K562 (cell line): ENCODE results near the gene IZUMO4. TPM values are rescaled to one million over a fixed set of nuclear protein-coding genes. Genes with fewer than 3 reads are reported as not detected.

ENCODE experiments used
- ATAC-seq: fragments of 200-7000 bp; cut with Tn5 transposase; 3 replicates; pipeline ENCODE4 v1.9.1; 2020; ENCODE audit warnings: moderate library complexity
- BruUV-seq: library from RNA; stranded (reverse); fragments of 400-500 nt; replicated peaks from 2 replicates; lab custom pipeline; 2021; lab: Mats Ljungman, UMichigan
- CTCF ChIA-PET: fragments of 300-600 bp; formaldehyde crosslinking; extraction: SDS; loops from one replicate; lab custom pipeline; 2021; ENCODE audit warnings: low intra/inter-chr PET ratio; lab: Yijun Ruan, JAX
- POLR2A ChIA-PET: fragments of 300-600, 350-650 bp; sonication (Branson Sonifier 250); formaldehyde crosslinking; extraction: SDS; loops from one replicate; lab custom pipeline; 2021; ENCODE audit warnings: antibody characterized with exemption, inconsistent platforms; lab: Yijun Ruan, JAX
- DNase-seq, 4 experiments: peaks; one replicate each; pipeline versions ENCODE4 v3.0.0 to v3.0.0-alpha.2; 2011 to 2018; ENCODE audit warnings: low spot score in 3 of 4, mixed read lengths in 3 of 4; ENCODE audit errors: extremely low read depth in 1 of 4
- FAIRE-seq: peaks from 2 replicates; lab custom pipeline; 2011; peaks lifted over from hg19 to GRCh38; lab: Jason Lieb, UNC
- H2AFZ ChIP-seq: 2 replicates; pipeline ENCODE4 v1.6.0; 2011; ENCODE audit warnings: low read depth, low read length, control low read depth, inconsistent platforms
- H3K27ac ChIP-seq: fragments of 200-600 bp; 3 replicates; pipeline ENCODE4 v1.8.0; 2011; ENCODE audit warnings: low read depth, mild to moderate bottlenecking, control low read depth, inconsistent platforms, low read length, moderate library complexity, mixed read lengths; ENCODE audit errors: extremely low read depth
- H3K27me3 ChIP-seq, 2 experiments: fragments of 300-600 bp in 1 of 2; 2 replicates in 1 of 2; 3 replicates in 1 of 2; pipeline versions ENCODE4 v1.6.0 to v1.8.0; 2011; ENCODE audit warnings: inconsistent platforms in 2 of 2, low read length in 2 of 2, mild to moderate bottlenecking in 1 of 2, mixed read lengths in 1 of 2, moderate library complexity in 1 of 2; ENCODE audit not compliant: control insufficient read depth in 2 of 2, insufficient read depth in 2 of 2
- H3K36me3 ChIP-seq: fragments of 300-600 bp; 3 replicates; pipeline ENCODE4 v1.8.0; 2011; ENCODE audit warnings: mild to moderate bottlenecking, low read length, inconsistent platforms; ENCODE audit not compliant: control insufficient read depth, insufficient read depth
- H3K4me1 ChIP-seq, 2 experiments: fragments of 200-600 bp in 1 of 2; replicated peaks in 1 of 2; 2 replicates in 1 of 2; 3 replicates in 1 of 2; pipeline versions ENCODE4 v1.5.1 to v1.8.0; 2011; ENCODE audit warnings: inconsistent platforms in 2 of 2, low read length in 2 of 2, mild to moderate bottlenecking in 1 of 2, mixed read lengths in 1 of 2, moderate library complexity in 1 of 2; ENCODE audit not compliant: control insufficient read depth in 2 of 2, insufficient read depth in 2 of 2
- H3K4me2 ChIP-seq: 2 replicates; pipeline ENCODE4 v1.6.1; 2011; ENCODE audit warnings: low read length, control low read depth, inconsistent platforms, mixed read lengths; ENCODE audit not compliant: insufficient read depth
- H3K4me3 ChIP-seq: fragments of 200-600 bp; sonication (generic), shearing (Covaris generic); 2 replicates; pipeline ENCODE4 v1.5.1; 2016; ENCODE audit warnings: control low read depth, inconsistent platforms
- H3K79me2 ChIP-seq: fragments of 200-600 bp; 3 replicates; pipeline ENCODE4 v1.8.0; 2011; ENCODE audit warnings: low read length, inconsistent platforms; ENCODE audit not compliant: control insufficient read depth, insufficient read depth
- H3K9ac ChIP-seq, 2 experiments: 2 replicates each; pipeline versions ENCODE4 v1.6.0 to v1.6.1; 2011; ENCODE audit warnings: low read depth in 2 of 2, low read length in 2 of 2, control low read depth in 1 of 2, inconsistent platforms in 1 of 2, mild to moderate bottlenecking in 1 of 2, mixed read lengths in 1 of 2; ENCODE audit not compliant: insufficient read depth in 1 of 2
- H3K9me1 ChIP-seq: one replicate; pipeline ENCODE4 v1.6.0; 2011; ENCODE audit warnings: inconsistent platforms, mild to moderate bottlenecking, low read length, moderate library complexity; ENCODE audit not compliant: control insufficient read depth, insufficient read depth
- H3K9me3 ChIP-seq: replicated peaks from 2 replicates; pipeline ENCODE4 v1.5.1; 2011; ENCODE audit warnings: low read depth, low read length, inconsistent platforms; ENCODE audit not compliant: control insufficient read depth, insufficient read depth
- H4K20me1 ChIP-seq: replicated peaks from 2 replicates; pipeline ENCODE4 v1.6.1; 2011; ENCODE audit warnings: low read length, inconsistent platforms, mixed read lengths; ENCODE audit not compliant: control insufficient read depth, insufficient read depth
- CREB5 ChIP-seq: fragments of 250-450 bp; sonication (Bioruptor Pico); IDR thresholded peaks from 2 replicates; pipeline ENCODE4 v1.5.0; 2020; ENCODE audit warnings: mild to moderate bottlenecking
- E2F4 ChIP-seq: sonication (generic); formaldehyde crosslinking; IDR thresholded peaks from 2 replicates; pipeline ENCODE4 v1.8.0; 2022; ENCODE audit warnings: mild to moderate bottlenecking, low read depth, missing genetic modification reagents
- E2F6 ChIP-seq, 2 experiments: IDR thresholded peaks; 2 replicates each; pipeline ENCODE4 v1.6.1; 2011; ENCODE audit warnings: borderline replicate concordance in 1 of 2, control low read depth in 1 of 2, low read depth in 1 of 2, low read length in 1 of 2, mild to moderate bottlenecking in 1 of 2, mixed read lengths in 1 of 2, moderate library complexity in 1 of 2; ENCODE audit not compliant: insufficient read depth in 1 of 2, insufficient read length in 1 of 2, poor library complexity in 1 of 2, severe bottlenecking in 1 of 2; ENCODE audit errors: extremely low read depth in 1 of 2
- MEF2D ChIP-seq: conservative IDR thresholded peaks from 2 replicates; pipeline ENCODE4 v1.6.1; 2016; ENCODE audit warnings: low read depth, missing genetic modification characterization, missing compliant biosample characterization
- NFXL1 ChIP-seq: fragments of 450-650 bp; formaldehyde crosslinking; IDR thresholded peaks from 2 replicates; pipeline ENCODE4 v1.4.0; 2021; ENCODE audit warnings: mild to moderate bottlenecking
- TAL1 ChIP-seq: fragments of 450-650 bp; IDR thresholded peaks from 2 replicates; pipeline ENCODE4 v1.6.1; 2016; ENCODE audit warnings: mild to moderate bottlenecking
- ZBTB33 ChIP-seq: sonication (generic); formaldehyde crosslinking; IDR thresholded peaks from 2 replicates; pipeline ENCODE4 v1.8.1; 2023; ENCODE audit warnings: mild to moderate bottlenecking, missing genetic modification reagents
- ZNF398 ChIP-seq: fragments of 250-450 bp; sonication (Bioruptor Pico); IDR thresholded peaks from 2 replicates; pipeline ENCODE4 v1.8.0; 2021; ENCODE audit warnings: moderate library complexity, mild to moderate bottlenecking, inconsistent platforms
- WGBS: fragments of 100-300 bp; shearing (Covaris generic); methylation state at CpG from one replicate; pipeline ENCODE4 v1.1.6; 2016; ENCODE audit warnings: low coverage, mixed read lengths; ENCODE audit not compliant: insufficient coverage; ENCODE audit errors: missing lambda C conversion rate; 5-methylcytosine and 5-hydroxymethylcytosine counted together
- in situ Hi-C: fragments of 300-500 bp; cut with MboI; formaldehyde crosslinking; loops from 4 replicates; pipeline ENCODE4 v1.15.0; 2018; ENCODE audit warnings: inconsistent platforms, mixed read lengths
- intact Hi-C: fragments of 100-400 bp; cut with micrococcal nuclease; formaldehyde crosslinking; loops from 2 replicates; pipeline ENCODE4 v1.14.2; 2022
- polyA plus RNA-seq, 8 experiments: library from polyadenylated mRNA; depleted of rRNA in 4 of 8; stranded (reverse) in 5 of 8; unstranded in 3 of 8; fragments of >200 nt; fragmentation: Nextera tagmentation in 2 of 8; fragmentation: Illumina TruSeq in 1 of 8; extraction: Ambion mirVana in 2 of 8; extraction: Trizol in 1 of 8; gene quantifications; 2 replicates each; pipeline versions ENCODE4 v1.2.1 to v1.2.3, GENCODE V29; 2011 to 2014; ENCODE audit warnings: inconsistent platforms in 1 of 8, missing spikeins in 1 of 8
- total RNA-seq, 7 experiments: library from RNA; depleted of rRNA in 6 of 7; stranded (reverse); fragments of >200 nt in 6 of 7; fragmentation: Illumina TruSeq in 2 of 7; extraction: Trizol in 2 of 7; gene quantifications; 2 replicates each; pipeline versions ENCODE4 v1.2.1 to v1.2.3, GENCODE V29; 2011 to 2021; ENCODE audit warnings: low replicate concordance in 1 of 7

IZUMO4 gene
- total and polyA plus RNA-seq, 9 of the 15 experiments (the other 6 are each of a cell fraction or from before 2014, with no cell fraction given) = 0.07 to 3.9 (median 1.2) TPM

- intact Hi-C loops (no loop called here), in situ Hi-C loops (no loop called here)
- no peak overlapping the region for H3K27ac ChIP-seq
- H3K27me3 ChIP-seq = no peaks in the 10 kb centered on the region
- H3K4me3 ChIP-seq = no peak overlapping the region
- peaks cover 90% of the 10 kb centered on the region; the same call in 2 of the 3 replicates for H3K36me3 ChIP-seq
- ATAC-seq = no peak
- 89% methylated on average over 18 of the region's 19 CpGs for WGBS
- no peaks in the 10 kb centered on the region; the same call in 1 of the 3 replicates for H3K79me2 ChIP-seq
- H3K9me3 ChIP-seq = no peaks in the 10 kb centered on the region
- H3K9me1 ChIP-seq = no peaks in the 10 kb centered on the region
- H3K9ac ChIP-seq = no peak overlapping the region
- H3K4me1 ChIP-seq = peaks cover 0 to 18% of the 10 kb centered on the region in 2 experiments; a peak in 1 of 5 replicates
- FAIRE-seq = no peak
- DNase-seq = no peak
- no TSS peak for BruUV-seq
- no peak overlapping the region for H3K4me2 ChIP-seq
- no peak overlapping the region for H2AFZ ChIP-seq
- no peaks in the 10 kb centered on the region; the same call in 1 of the 2 replicates for H4K20me1 ChIP-seq
- POLR2A ChIA-PET = no interaction called here
- CTCF ChIA-PET = no interaction called here
- TF ChIP-seq NFXL1 (CRISPR knock-in tag) = no peak
- TF ChIP-seq E2F4 (CRISPR knock-in tag) = no peak
- TF ChIP-seq ZBTB33 (CRISPR knock-in tag) = peak; percentile 92
- TF ChIP-seq ZNF398 (CRISPR knock-in tag) = no peak
- no peak for TF ChIP-seq MEF2D (tag)
- no peak for TF ChIP-seq CREB5 (CRISPR knock-in tag)
- no peak for TF ChIP-seq TAL1
- no peak for TF ChIP-seq E2F6 (IDR thresholded peaks at IDR 0.05; ENCODE audit: borderline replicate concordance in 1 of 2, extremely low read depth in 1 of 2, insufficient read depth in 1 of 2, insufficient read length in 1 of 2, low read depth in 1 of 2, low read length in 1 of 2, poor library complexity in 1 of 2, severe bottlenecking in 1 of 2)
Measured at GRCh38 chr19:2127758-2128157, 31.0 kb downstream of the IZUMO4 start.
